GM21390 (cell line): ENCODE data around the gene MAN1A1.

ENCODE experiments used
- ATAC-seq: cut with Tn5 transposase; IDR thresholded peaks from one replicate; pipeline ENCODE4 v1.9.1; 2021; ENCODE audit not compliant: unreplicated experiment

The MAN1A1 gene

GRCh38 chr6:119326291-119327005 lies 23.1 kb downstream of the MAN1A1 start:
- ATAC-seq = no peak

- no peak for ATAC-seq
These were observed 23.8 kb downstream of the MAN1A1 start for GRCh38 chr6:119325559-119326265.

GRCh38 chr6:119324718-119325117 lies 24.8 kb downstream of the MAN1A1 start:
- no peak for ATAC-seq

- ATAC-seq = no peak
These were observed 25.6 kb downstream of the MAN1A1 start for GRCh38 chr6:119323931-119324330.

GRCh38 chr6:119323478-119323877 lies 26.1 kb downstream of the MAN1A1 start:
- ATAC-seq = no peak

GRCh38 chr6:119322715-119323350 lies 26.7 kb downstream of the MAN1A1 start:
- ATAC-seq = no peak

GRCh38 chr6:119322034-119322433 lies 27.5 kb downstream of the MAN1A1 start:
- no peak for ATAC-seq

- ATAC-seq = no peak
These were observed 29.9 kb downstream of the MAN1A1 start for GRCh38 chr6:119319694-119320093.

GRCh38 chr6:119318730-119319129 lies 30.8 kb downstream of the MAN1A1 start:
- no peak for ATAC-seq

GRCh38 chr6:119318176-119318575 lies 31.4 kb downstream of the MAN1A1 start:
- ATAC-seq = no peak

- no peak for ATAC-seq
These were observed 32.6 kb downstream of the MAN1A1 start for GRCh38 chr6:119317007-119317406.

- ATAC-seq = peak; percentile 46
These were observed 34.7 kb downstream of the MAN1A1 start for GRCh38 chr6:119314885-119315272.

GRCh38 chr6:119313937-119314884 lies 35.4 kb downstream of the MAN1A1 start:
- ATAC-seq = peak; percentile 59

- ATAC-seq = peak; percentile 38
These were observed 36.7 kb downstream of the MAN1A1 start for GRCh38 chr6:119312875-119313338.

GRCh38 chr6:119312441-119312840 lies 37.1 kb downstream of the MAN1A1 start:
- no peak for ATAC-seq

- no peak for ATAC-seq
These were observed 37.9 kb downstream of the MAN1A1 start for GRCh38 chr6:119311514-119312142.

GRCh38 chr6:119310486-119311036 lies 39.0 kb downstream of the MAN1A1 start:
- ATAC-seq = no peak

GRCh38 chr6:119308991-119309657 lies 40.4 kb downstream of the MAN1A1 start:
- ATAC-seq = no peak

- ATAC-seq = no peak
These were observed 41.5 kb downstream of the MAN1A1 start for GRCh38 chr6:119308048-119308570.
